A549 treated with DMSO at 1 μM for 4 hours (cell line): Measurements from ENCODE around the gene MOGAT3. TPM values are rescaled to one million over a fixed set of nuclear protein-coding genes. Genes with fewer than 3 reads are reported as not detected.

Experiments used
- total RNA-seq: library from RNA; stranded (reverse); fragments of 200-300 nt; extraction: Qiagen RNA extraction; gene quantifications from 5 replicates; pipeline ENCODE4 v1.2.3, GENCODE V29; 2022; ENCODE audit warnings: low read depth

Gene MOGAT3
- total RNA-seq: not detected in 5 replicates

GRCh38 chr7:101200862-101201599, at the start of gene MOGAT3:
Gene MOGAT3, minus strand, starts transcription at chr7:101201036. Its CDS starts 182 bp downstream, at chr7:101200854.

GRCh38 chr7:101244375-101245146, 43.7 kb upstream of the MOGAT3 start, which contains the start of gene FIS1:
Gene FIS1, minus strand, starts transcription at chr7:101245081. Its CDS starts 77 bp downstream, at chr7:101245004.

GRCh38 chr7:101237206-101238067, 36.6 kb upstream of the MOGAT3 start, which contains the start of gene CLDN15:
Gene CLDN15, minus strand, starts transcription at chr7:101237802. Its CDS starts 221 bp downstream, at chr7:101237581.

GRCh38 chr7:101217388-101218235, 16.8 kb upstream of the MOGAT3 start, which contains the start of the genes PLOD3 and ZNHIT1:
Gene PLOD3, minus strand, starts transcription at chr7:101217581. Its CDS starts 307 bp downstream, at chr7:101217274.
Gene ZNHIT1, plus strand, starts transcription at chr7:101218165. Its CDS starts 31 bp downstream, at chr7:101218196.

GRCh38 chr7:101180130-101180755, 20.6 kb downstream of the MOGAT3 start, which contains the start of gene NAT16:
Gene NAT16, minus strand, starts transcription at chr7:101180293. Its CDS starts 5,486 bp downstream, at chr7:101174807.

GRCh38 chr7:101165075-101165957, 35.5 kb downstream of the MOGAT3 start, which contains the start of gene VGF:
Gene VGF, minus strand, starts transcription at chr7:101165569. Its CDS starts 726 bp downstream, at chr7:101164843.

GRCh38 chr7:101153969-101154692, 46.7 kb downstream of the MOGAT3 start, which contains the start of gene AP1S1:
Gene AP1S1, plus strand, starts transcription at chr7:101154476. Its CDS starts 39 bp downstream, at chr7:101154515.

Other genes starting within 250 kb of the MOGAT3 start
- 15.5 to 19.1 TPM (median 18.6 TPM) in 5 replicates for gene MUC12, start 231.5 kb downstream of the MOGAT3 start, total RNA-seq
- gene MUC17, start 181.0 kb downstream of the MOGAT3 start, total RNA-seq: 0.01 to 0.05 TPM (median 0.02 TPM) in 5 replicates
- gene TRIM56, start 115.6 kb downstream of the MOGAT3 start, total RNA-seq: 7.7 to 12.6 TPM (median 12.3 TPM) in 5 replicates
- gene SERPINE1, start 73.9 kb downstream of the MOGAT3 start, total RNA-seq: 793 to 966 TPM (median 846 TPM) in 5 replicates
- gene AP1S1, start 46.6 kb downstream of the MOGAT3 start, total RNA-seq: 137 to 151 TPM (median 144 TPM) in 5 replicates
- 7.8 to 23.5 TPM (median 15.1 TPM) in 5 replicates for gene VGF, start 35.5 kb downstream of the MOGAT3 start, total RNA-seq
- gene NAT16, start 20.7 kb downstream of the MOGAT3 start, total RNA-seq: 0.09 to 0.28 TPM (median 0.17 TPM) in 5 replicates
- 68.0 to 84.6 TPM (median 78.5 TPM) in 5 replicates for gene PLOD3, start 16.5 kb upstream of the MOGAT3 start, total RNA-seq
- gene ZNHIT1, start 17.1 kb upstream of the MOGAT3 start, total RNA-seq: 74.0 to 96.8 TPM (median 90.4 TPM) in 5 replicates
- 7.1 to 16.5 TPM (median 12.2 TPM) in 5 replicates for gene CLDN15, start 36.8 kb upstream of the MOGAT3 start, total RNA-seq
- 132 to 143 TPM (median 139 TPM) in 5 replicates for gene FIS1, start 44.0 kb upstream of the MOGAT3 start, total RNA-seq
- 50.8 to 53.4 TPM (median 51.6 TPM) in 5 replicates for gene IFT22, start 120.8 kb upstream of the MOGAT3 start, total RNA-seq
- gene COL26A1, start 161.8 kb upstream of the MOGAT3 start, total RNA-seq: 0.21 to 0.58 TPM (median 0.49 TPM) in 5 replicates